ENCODE data around the gene ANKRD63.

ANKRD63 gene

GRCh38 chr15:40310993-40311392 is 28.1 kb upstream of the ANKRD63 start:
- TF ChIP-seq CTCF (IDR thresholded peaks at IDR 0.05), result no peak

GRCh38 chr15:40310001-40310959 is 27.4 kb upstream of the ANKRD63 start:
- peak; percentile 74 for TF ChIP-seq CTCF (IDR thresholded peaks at IDR 0.05)

- no peak for TF ChIP-seq CTCF (IDR thresholded peaks at IDR 0.05)
Observed at GRCh38 chr15:40309344-40309862, 26.5 kb upstream of the ANKRD63 start.

- no peak for TF ChIP-seq CTCF (IDR thresholded peaks at IDR 0.05)
Observed at GRCh38 chr15:40307421-40308211, 24.8 kb upstream of the ANKRD63 start, which contains the start of gene PLCB2. Gene PLCB2, minus strand, starts transcription at chr15:40307935. Its CDS starts 263 bp downstream, at chr15:40307672.

- TF ChIP-seq CTCF (IDR thresholded peaks at IDR 0.05), result no peak
Observed at GRCh38 chr15:40306908-40307307, 24.0 kb upstream of the ANKRD63 start.

GRCh38 chr15:40306371-40306770 is 23.5 kb upstream of the ANKRD63 start:
- TF ChIP-seq CTCF (IDR thresholded peaks at IDR 0.05), result no peak

GRCh38 chr15:40305281-40305680 is 22.4 kb upstream of the ANKRD63 start:
- TF ChIP-seq CTCF (IDR thresholded peaks at IDR 0.05), result no peak
